Activated CD4-positive, alpha-beta memory T cell treated with anti-CD3 and anti-CD28 coated beads, Interleukin-2, amount 10 ng/mL, durations not matched to agents 7 days and 5 days (primary cell): Measurements from ENCODE around the gene PIK3R3. TPM values are rescaled to one million over a fixed set of nuclear protein-coding genes. Genes with fewer than 3 reads are reported as not detected.
"Not testable (repeated sequence)": the region's sequence is repeated elsewhere in the genome, so short reads cannot be mapped to it uniquely, and the experiment has no call there.

ENCODE experiments used
- CTCF ChIA-PET: fragments of 350-600 bp; sonication (Branson Sonifier 250); formaldehyde crosslinking; loops from one replicate; lab custom pipeline; 2021; ENCODE audit warnings: antibody characterized with exemption, inconsistent platforms; lab: Charles Lee
- POLR2A ChIA-PET: fragments of 350-600 bp; sonication (Branson Sonifier 250); formaldehyde crosslinking; loops from one replicate; lab custom pipeline; 2021; ENCODE audit warnings: antibody characterized with exemption; lab: Charles Lee
- DNase-seq: peaks from one replicate; pipeline ENCODE4 v3.0.0-alpha.2; 2020
- H3K27ac Mint-ChIP-seq: one replicate; pipeline ENCODE4 v1.8.0; 2021; ENCODE audit warnings: mild to moderate bottlenecking, mixed read lengths
- H3K27me3 Mint-ChIP-seq: one replicate; pipeline ENCODE4 v1.8.0; 2021; ENCODE audit warnings: mixed read lengths
- H3K36me3 Mint-ChIP-seq: one replicate; pipeline ENCODE4 v1.8.0; 2021; ENCODE audit warnings: low read depth, mixed read lengths
- H3K4me1 Mint-ChIP-seq: one replicate; pipeline ENCODE4 v1.8.0; 2021; ENCODE audit warnings: mixed read lengths
- H3K4me3 Mint-ChIP-seq: one replicate; pipeline ENCODE4 v1.8.0; 2021; ENCODE audit warnings: mild to moderate bottlenecking, mixed read lengths
- H3K9me3 Mint-ChIP-seq: one replicate; pipeline ENCODE4 v1.8.0; 2021; ENCODE audit warnings: mixed read lengths
- total RNA-seq, 2 experiments: library from RNA; stranded (reverse); gene quantifications; one replicate each; pipeline ENCODE4 v1.2.3, GENCODE V29; 2021

PIK3R3 gene
- total RNA-seq, 2 experiments from 2014 or later, result 5.0 to 5.2 TPM

DNA sequence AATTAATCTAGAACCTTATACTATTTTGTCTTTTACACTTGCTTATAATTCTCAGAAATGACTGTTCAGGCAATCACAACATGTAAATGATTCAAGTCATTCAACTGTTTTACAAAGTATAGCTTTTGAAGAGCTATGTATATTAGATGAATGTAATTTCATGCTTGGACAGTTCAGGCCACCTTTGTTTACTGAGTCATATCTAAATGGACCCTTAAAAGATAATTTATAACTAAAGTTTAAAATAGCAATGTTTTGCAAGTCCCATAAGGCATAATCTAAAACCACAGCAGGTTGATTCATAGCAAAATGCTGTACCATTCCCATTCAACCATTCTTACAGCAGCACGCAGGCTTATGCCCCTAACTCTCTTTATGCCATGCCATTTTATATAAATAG, 64.8 kb downstream of the PIK3R3 start:
- DNase-seq, result no peak
- CTCF ChIA-PET, result no interaction called here
- POLR2A ChIA-PET, result no interaction called here
- no peaks in the 10 kb centered on the region for H3K9me3 Mint-ChIP-seq
- H3K27me3 Mint-ChIP-seq, result no peaks in the 10 kb centered on the region
- no peak overlapping the region for H3K4me3 Mint-ChIP-seq
- no peak overlapping the region for H3K27ac Mint-ChIP-seq
- H3K36me3 Mint-ChIP-seq, result peaks cover 3% of the 10 kb centered on the region
- peaks cover 14% of the 10 kb centered on the region for H3K4me1 Mint-ChIP-seq

DNA sequence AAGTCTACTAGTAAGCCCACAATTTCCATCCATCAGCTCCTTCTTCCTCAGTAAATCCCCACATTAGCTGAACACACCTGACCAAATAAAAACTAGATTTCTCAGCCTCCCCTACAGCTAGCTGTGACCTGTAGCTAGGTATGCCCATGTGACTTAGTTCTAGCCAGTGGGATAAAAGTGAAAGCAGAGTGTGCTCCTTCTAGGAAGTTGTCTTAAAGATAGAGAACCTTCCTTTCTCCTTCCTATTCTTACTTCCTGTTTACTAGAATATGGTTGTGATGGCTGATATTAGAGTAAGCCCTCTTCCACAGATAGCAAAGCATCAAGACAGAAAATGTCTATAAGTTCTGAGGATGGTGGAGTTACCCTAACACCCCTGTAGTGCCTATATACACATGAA, 67.0 kb downstream of the PIK3R3 start:
- no peak for DNase-seq
- Mint-ChIP-seq H3K36me3 (peaks cover 12% of the 10 kb centered on the region), H3K4me1 (peaks cover 22% of the 10 kb centered on the region), H3K27ac (peak overlapping the region; percentile 23), H3K9me3 (no peaks in the 10 kb centered on the region), H3K27me3 (no peaks in the 10 kb centered on the region), H3K4me3 (peak overlapping the region; percentile 15)
- CTCF ChIA-PET, result no interaction called here
- POLR2A ChIA-PET, result interaction anchor here (1.1 kb wide), 1 partner anchor 102 kb away, joined by 3 read pairs; no protein-coding TSS in a partner anchor

DNA sequence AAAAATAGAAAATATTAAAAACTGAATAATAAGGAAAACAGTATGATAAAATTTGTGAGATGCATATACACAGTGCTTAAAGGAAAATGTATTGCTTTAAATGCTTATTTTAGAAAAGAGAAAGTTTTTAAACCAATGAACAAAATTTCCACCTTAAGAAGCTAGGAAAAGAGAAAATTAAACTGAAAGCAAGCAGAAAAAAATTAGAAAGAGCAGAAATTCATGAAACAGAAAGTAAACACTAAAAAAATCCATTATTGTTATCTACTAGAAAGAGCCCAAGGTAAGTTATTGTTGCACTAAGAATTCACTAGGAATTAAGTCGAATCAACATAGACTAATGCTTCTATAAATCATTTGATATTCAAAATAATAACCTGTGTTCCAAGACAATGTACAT, 67.7 kb downstream of the PIK3R3 start:
- no peaks in the 10 kb centered on the region for H3K27me3 Mint-ChIP-seq
- no peak overlapping the region for H3K27ac Mint-ChIP-seq
- peaks cover 12% of the 10 kb centered on the region for H3K36me3 Mint-ChIP-seq
- ChIA-PET POLR2A (interaction anchor here (0.6 to 1.1 kb wide), 2 partner anchors 103 to 1273 kb away, joined by 3 read pairs; no protein-coding TSS in a partner anchor), CTCF (no interaction called here)
- H3K4me1 Mint-ChIP-seq, result peaks cover 22% of the 10 kb centered on the region
- DNase-seq, result no peak
- no peak overlapping the region for H3K4me3 Mint-ChIP-seq
- no peaks in the 10 kb centered on the region for H3K9me3 Mint-ChIP-seq

DNA sequence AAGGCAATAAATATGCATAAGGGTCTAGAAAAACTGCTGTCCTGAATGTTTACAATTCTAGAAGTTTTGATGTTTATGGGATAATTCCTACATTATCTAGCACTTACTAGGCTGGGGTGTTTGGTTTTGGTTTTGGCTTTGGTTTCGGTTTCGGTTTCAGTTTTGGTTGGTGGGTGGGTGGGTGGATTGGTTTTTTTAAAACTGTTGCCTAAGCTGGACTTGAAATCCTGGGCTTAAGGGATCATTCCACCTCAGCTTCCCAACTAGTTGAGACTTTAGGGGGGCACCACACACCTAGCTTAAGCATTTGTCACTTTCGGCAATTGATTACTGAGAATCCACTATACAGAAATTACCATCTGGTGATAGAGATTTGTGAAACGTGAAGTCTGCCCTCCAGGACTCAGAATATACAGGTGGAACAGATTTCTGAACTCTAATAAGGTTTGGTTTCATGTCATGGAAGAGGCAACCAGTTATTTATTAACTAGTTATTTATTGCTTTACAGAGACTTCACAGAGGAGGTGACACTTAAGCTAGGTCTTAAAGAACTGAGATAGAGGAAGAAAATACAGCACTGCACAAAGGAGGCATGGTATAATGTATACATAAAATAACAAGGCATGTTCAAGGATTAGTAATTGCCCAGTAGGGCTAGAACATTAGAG, 69.6 kb downstream of the PIK3R3 start:
- peak overlapping the region; percentile 40 for H3K27ac Mint-ChIP-seq
- peak overlapping the region; percentile 19 for H3K4me3 Mint-ChIP-seq
- POLR2A ChIA-PET, result interaction anchor here (1.0 to 1.3 kb wide), 2 partner anchors 104 to 184 kb away, joined by 3 read pairs; no protein-coding TSS in a partner anchor

DNA sequence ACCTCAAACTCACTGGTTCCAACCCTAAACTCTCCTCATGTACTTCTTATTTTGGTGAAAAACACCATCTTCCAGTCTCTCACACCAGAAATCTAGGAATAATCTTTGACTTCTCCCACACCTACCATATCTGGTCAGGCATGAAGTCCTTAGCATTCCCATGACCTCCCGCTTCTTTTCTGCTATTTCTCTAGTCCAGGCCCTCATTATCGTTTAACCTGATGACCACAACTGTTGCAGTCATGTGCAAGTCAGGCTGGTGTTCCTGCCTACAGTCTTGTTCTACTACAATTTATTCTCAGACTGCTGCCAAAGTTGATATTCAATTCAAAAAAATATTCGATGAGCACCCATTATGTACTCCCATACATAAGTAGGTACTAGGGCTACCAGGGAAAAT, 71.3 kb downstream of the PIK3R3 start:
- DNase-seq, result no peak
- ChIA-PET POLR2A (no interaction called here), CTCF (interaction anchor here (1.1 kb wide), 1 partner anchor 162 kb away, joined by 3 read pairs; no protein-coding TSS in a partner anchor)
- H3K9me3 Mint-ChIP-seq, result no peaks in the 10 kb centered on the region
- H3K36me3 Mint-ChIP-seq, result peaks cover 15% of the 10 kb centered on the region
- H3K4me3 Mint-ChIP-seq, result no peak overlapping the region
- no peaks in the 10 kb centered on the region for H3K27me3 Mint-ChIP-seq
- no peak overlapping the region for H3K27ac Mint-ChIP-seq
- peaks cover 22% of the 10 kb centered on the region for H3K4me1 Mint-ChIP-seq

More for the DNA sequence above, 69.6 kb downstream of the PIK3R3 start:
- peak; percentile 59 for DNase-seq
- peaks cover 12% of the 10 kb centered on the region for H3K36me3 Mint-ChIP-seq
- no peaks in the 10 kb centered on the region for H3K9me3 Mint-ChIP-seq
- H3K27me3 Mint-ChIP-seq, result no peaks in the 10 kb centered on the region
- peaks cover 22% of the 10 kb centered on the region for H3K4me1 Mint-ChIP-seq
- CTCF ChIA-PET, result interaction anchor here (0.5 to 1.0 kb wide), 3 partner anchors 163 to 393 kb away, joined by 3 read pairs; no protein-coding TSS in a partner anchor

DNA sequence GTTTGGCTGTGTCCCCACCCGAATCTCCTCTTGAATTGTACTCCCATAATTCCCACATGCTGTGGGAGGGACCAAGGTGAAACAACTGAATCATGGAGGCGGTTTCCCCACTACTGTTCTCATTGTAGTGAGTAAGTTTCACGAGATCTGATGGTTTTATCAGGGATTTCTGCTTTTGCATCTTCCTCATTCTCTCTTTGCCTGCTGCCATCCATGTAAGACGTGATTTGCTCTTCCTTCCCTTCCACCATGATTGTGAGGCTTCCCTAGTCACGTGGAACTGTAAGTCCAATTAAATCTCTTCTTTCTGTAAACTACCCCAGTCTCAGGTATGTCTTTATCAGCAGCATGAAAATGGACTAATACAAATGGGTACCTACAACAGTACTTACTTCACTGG, 73.5 kb downstream of the PIK3R3 start:
- H3K4me3 Mint-ChIP-seq, result no peak overlapping the region
- H3K27me3 Mint-ChIP-seq, result no peaks in the 10 kb centered on the region
- no peak for DNase-seq
- H3K9me3 Mint-ChIP-seq, result no peaks in the 10 kb centered on the region
- peaks cover 14% of the 10 kb centered on the region for H3K4me1 Mint-ChIP-seq
- H3K36me3 Mint-ChIP-seq, result peaks cover 12% of the 10 kb centered on the region
- CTCF ChIA-PET, result no interaction called here
- no peak overlapping the region for H3K27ac Mint-ChIP-seq
- POLR2A ChIA-PET, result no interaction called here

DNA sequence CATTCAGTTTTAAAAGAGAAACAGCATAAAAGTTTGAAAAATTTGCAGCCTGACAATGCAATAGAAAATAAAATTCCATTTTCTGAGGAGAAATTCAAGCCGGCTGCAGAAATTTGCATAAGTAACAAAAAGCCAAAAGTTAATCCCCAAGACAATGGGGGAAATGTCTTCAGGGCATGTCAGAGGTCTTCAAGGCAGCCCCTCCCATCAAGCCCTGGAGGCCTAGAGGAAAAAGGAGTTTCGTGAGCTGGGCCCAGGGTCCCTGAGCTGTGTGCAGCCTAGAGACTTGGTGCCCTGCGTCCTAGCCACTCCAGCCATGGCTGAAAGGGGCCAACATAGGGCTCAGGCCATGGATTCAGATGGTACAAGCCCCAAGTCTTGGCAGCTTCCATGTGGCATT, 74.6 kb downstream of the PIK3R3 start:
- no peak for DNase-seq
- Mint-ChIP-seq H3K27me3 (no peaks in the 10 kb centered on the region), H3K27ac (no peak overlapping the region), H3K36me3 (peaks cover 12% of the 10 kb centered on the region), H3K4me1 (peaks cover 9% of the 10 kb centered on the region), H3K4me3 (no peak overlapping the region), H3K9me3 (no peaks in the 10 kb centered on the region)
- ChIA-PET POLR2A (no interaction called here), CTCF (no interaction called here)

DNA sequence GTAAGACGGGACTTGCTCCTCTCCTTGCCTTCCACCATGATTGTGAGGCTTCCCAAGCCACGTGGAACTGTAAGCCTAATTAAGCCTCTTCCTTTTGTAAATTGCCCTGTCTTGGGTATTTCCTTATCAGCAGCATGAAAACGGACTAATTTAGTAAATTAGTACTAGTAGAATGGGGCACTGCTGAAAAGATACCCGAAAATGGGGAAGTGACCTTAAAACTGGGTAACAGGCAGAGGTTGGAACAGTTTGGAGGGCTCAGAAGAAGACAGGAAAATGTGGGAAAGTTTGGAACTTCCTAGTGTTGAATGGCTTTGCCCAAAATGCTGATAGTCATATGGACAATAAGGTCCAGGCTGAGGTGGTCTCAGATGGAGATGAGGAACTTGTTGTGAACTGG, 75.2 kb downstream of the PIK3R3 start:
- H3K27me3 Mint-ChIP-seq, H3K9me3 Mint-ChIP-seq, H3K27ac Mint-ChIP-seq, DNase-seq, H3K4me3 Mint-ChIP-seq, H3K4me1 Mint-ChIP-seq, POLR2A ChIA-PET: not testable (repeated sequence)
- CTCF ChIA-PET, result interaction anchor here (0.7 kb wide), 1 partner anchor 1671 kb away, joined by 3 read pairs; no protein-coding TSS in a partner anchor
- H3K36me3 Mint-ChIP-seq, result peaks cover 12% of the 10 kb centered on the region

DNA sequence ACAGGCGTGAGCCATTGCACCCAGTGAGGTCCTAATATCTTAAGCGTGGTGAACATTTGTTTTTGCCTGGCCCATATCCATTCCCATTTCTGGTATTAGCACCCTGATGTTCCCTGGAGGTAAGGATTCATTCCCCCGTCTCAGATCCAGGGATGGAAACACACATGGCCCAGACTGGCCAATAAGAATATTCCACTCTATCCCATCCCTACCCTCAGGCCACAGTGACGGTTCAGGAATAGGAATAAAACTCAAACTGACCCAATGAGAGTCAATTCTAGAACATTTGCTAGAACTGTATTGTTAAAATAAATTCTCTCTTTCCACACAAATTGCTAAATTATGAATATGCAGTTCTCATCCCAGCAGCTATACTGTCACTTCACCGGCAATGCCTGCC, 76.1 kb downstream of the PIK3R3 start:
- H3K4me3 Mint-ChIP-seq, result no peak overlapping the region
- H3K36me3 Mint-ChIP-seq, result peaks cover 9% of the 10 kb centered on the region
- CTCF ChIA-PET, result interaction anchor here (0.7 kb wide), 1 partner anchor 1672 kb away, joined by 3 read pairs; no protein-coding TSS in a partner anchor
- no peaks in the 10 kb centered on the region for H3K27me3 Mint-ChIP-seq
- H3K27ac Mint-ChIP-seq, result no peak overlapping the region
- no peak for DNase-seq
- H3K4me1 Mint-ChIP-seq, result no peaks in the 10 kb centered on the region
- POLR2A ChIA-PET, result no interaction called here
- H3K9me3 Mint-ChIP-seq, result no peaks in the 10 kb centered on the region

DNA sequence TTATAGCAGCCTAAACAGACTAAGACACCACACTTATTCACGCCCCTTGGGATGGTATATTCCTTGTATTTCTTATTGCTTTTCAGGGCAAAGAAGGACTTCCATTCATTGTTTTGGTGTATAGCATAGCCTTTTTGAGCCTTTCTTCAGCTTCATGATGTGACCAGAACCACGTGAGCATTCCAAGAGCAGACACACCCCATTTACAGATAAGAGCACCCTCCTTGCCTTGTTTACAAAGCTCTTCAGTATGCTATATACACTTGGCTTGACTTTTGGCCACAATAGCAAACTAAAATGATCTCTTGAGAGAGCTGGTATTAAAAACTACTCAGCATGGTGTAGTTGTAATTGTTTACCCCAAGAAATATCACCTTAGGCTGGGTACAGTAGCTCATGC, 78.7 kb downstream of the PIK3R3 start:
- H3K9me3 Mint-ChIP-seq, result no peaks in the 10 kb centered on the region
- no peak for DNase-seq
- H3K27ac Mint-ChIP-seq, result no peak overlapping the region
- H3K36me3 Mint-ChIP-seq, result peaks cover 3% of the 10 kb centered on the region
- H3K27me3 Mint-ChIP-seq, result no peaks in the 10 kb centered on the region
- CTCF ChIA-PET, result interaction anchor here (1.7 kb wide), 1 partner anchor 14 kb away, joined by 5 read pairs; no protein-coding TSS in a partner anchor
- POLR2A ChIA-PET, result no interaction called here
- H3K4me1 Mint-ChIP-seq, result no peaks in the 10 kb centered on the region
- H3K4me3 Mint-ChIP-seq, result no peak overlapping the region

DNA sequence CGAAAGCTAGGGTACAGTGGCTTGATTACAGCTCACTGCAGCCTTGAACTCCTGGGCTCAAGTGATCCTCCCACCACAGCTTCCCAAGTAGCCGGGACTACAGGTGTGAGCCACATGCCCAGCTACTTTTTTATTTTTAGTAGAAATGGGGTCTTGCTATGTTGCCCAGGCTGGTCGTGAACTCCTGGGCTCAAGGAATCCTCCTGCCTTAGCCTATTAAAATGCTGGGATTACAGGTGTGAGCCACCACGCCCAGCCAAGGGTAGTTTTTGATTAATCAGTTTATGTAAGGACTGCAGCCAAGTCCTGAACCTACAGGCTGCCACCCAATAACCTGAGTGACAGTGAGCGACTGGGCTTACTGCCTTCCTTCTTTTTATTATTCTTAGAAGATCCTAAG, 88.3 kb downstream of the PIK3R3 start:
- Mint-ChIP-seq H3K4me1 (peaks cover 2% of the 10 kb centered on the region), H3K9me3 (no peaks in the 10 kb centered on the region), H3K27ac (no peak overlapping the region), H3K27me3 (no peaks in the 10 kb centered on the region), H3K4me3 (no peak overlapping the region), H3K36me3 (no peaks in the 10 kb centered on the region)
- ChIA-PET POLR2A (no interaction called here), CTCF (no interaction called here)
- no peak for DNase-seq

DNA sequence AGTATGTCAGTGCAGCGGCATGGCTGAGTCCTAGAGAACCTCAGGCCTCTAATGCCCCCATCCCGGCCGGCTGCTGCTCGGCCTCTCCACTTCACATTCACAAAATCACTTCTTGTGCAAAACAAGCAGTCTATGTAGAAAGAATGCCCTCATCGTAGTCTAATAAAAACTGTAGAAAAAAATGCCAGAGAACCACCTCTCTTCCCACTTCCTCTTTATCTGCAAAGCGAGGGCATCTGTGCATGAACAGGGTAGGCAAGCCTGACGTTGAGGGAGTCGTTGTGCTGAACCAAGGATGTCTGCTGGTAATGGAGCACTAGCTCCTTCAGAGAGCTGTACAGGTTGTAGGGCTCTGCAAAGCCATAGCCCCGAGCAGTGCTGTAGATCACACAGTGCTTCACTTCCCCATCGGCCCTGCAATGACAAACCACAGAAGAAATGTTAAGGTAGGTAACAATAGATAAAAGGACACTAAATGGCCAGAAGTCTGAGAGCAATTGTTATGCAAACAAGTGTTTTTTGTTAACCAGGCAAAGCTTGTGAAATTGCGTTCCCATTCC, 88.9 kb downstream of the PIK3R3 start:
- Mint-ChIP-seq H3K4me1 (peaks cover 2% of the 10 kb centered on the region), H3K27ac (no peak overlapping the region), H3K9me3 (no peaks in the 10 kb centered on the region), H3K4me3 (no peak overlapping the region), H3K36me3 (no peaks in the 10 kb centered on the region), H3K27me3 (no peaks in the 10 kb centered on the region)
- POLR2A ChIA-PET, result no interaction called here
- no peak for DNase-seq
- CTCF ChIA-PET, result interaction anchor here (1.1 kb wide), 1 partner anchor 180 kb away, joined by 3 read pairs; no protein-coding TSS in a partner anchor

DNA sequence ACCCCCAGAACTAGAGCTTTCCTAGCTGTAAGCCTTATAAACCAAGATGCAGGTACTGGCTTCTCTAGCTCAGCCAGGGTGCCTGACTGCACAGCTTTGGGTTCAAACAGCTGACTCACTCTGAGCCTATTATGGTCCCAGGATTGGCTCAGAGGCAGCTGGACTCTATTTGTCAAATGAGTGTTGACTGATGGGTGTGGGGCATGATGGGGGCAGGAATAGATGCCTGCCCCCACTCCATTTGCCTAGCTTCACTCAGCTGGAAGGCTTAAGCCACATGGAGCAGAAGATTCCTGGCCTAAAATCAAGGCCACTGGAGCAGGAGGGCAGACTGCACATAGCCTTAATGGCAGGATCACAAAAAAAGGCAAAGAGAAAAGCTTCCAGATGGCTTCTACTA, 90.5 kb downstream of the PIK3R3 start:
- ChIA-PET CTCF (no interaction called here), POLR2A (interaction anchor here (0.7 kb wide), 1 partner anchor 93 kb away, joined by 3 read pairs; no protein-coding TSS in a partner anchor)
- Mint-ChIP-seq H3K4me1 (peaks cover 2% of the 10 kb centered on the region), H3K27me3 (no peaks in the 10 kb centered on the region), H3K4me3 (no peak overlapping the region), H3K27ac (no peak overlapping the region), H3K9me3 (no peaks in the 10 kb centered on the region), H3K36me3 (no peaks in the 10 kb centered on the region)
- DNase-seq, result no peak
